Mammary epithelial cell (primary cell): Measurements from ENCODE around the gene PANK1.

Experiments used
- EZH2 ChIP-seq: IDR thresholded peaks from 2 replicates; pipeline ENCODE4 v1.6.1; 2012; ENCODE audit warnings: low read length, inconsistent platforms, borderline replicate concordance
- TF ChIP-seq, protein P1 (sequence below), 2 donors: IDR thresholded peaks in 1 of 2; conservative IDR thresholded peaks in 1 of 2; 2 replicates each; pipeline ENCODE4 v1.5.1; 2011 to 2012; ENCODE audit warnings: inconsistent platforms in 2 of 2, low read length in 2 of 2, mild to moderate bottlenecking in 2 of 2, control low read depth in 1 of 2, low read depth in 1 of 2; ENCODE audit not compliant: insufficient read depth in 1 of 2; ENCODE audit errors: extremely low read depth in 1 of 2

DNA sequence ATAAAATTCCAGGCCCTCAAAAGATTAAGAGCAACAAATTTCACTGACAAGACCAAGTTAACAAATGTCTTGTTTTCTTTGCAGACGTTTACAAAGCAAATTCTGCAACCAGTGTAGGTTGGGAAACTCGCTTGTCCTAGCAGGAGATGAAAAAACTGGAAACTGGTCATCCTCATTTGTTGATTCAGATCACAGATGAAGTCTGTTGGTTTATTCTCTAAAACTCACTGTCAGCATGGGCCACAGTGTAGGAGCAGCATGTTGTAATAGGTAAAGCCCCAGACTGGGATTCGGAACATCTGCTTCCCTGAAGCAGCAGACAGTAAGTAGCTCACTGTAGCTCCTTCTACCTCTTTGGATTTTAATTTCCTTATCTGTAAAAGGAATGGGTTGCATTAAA, 31.5 kb downstream of the PANK1 start:
- TF ChIP-seq, protein P1, sequence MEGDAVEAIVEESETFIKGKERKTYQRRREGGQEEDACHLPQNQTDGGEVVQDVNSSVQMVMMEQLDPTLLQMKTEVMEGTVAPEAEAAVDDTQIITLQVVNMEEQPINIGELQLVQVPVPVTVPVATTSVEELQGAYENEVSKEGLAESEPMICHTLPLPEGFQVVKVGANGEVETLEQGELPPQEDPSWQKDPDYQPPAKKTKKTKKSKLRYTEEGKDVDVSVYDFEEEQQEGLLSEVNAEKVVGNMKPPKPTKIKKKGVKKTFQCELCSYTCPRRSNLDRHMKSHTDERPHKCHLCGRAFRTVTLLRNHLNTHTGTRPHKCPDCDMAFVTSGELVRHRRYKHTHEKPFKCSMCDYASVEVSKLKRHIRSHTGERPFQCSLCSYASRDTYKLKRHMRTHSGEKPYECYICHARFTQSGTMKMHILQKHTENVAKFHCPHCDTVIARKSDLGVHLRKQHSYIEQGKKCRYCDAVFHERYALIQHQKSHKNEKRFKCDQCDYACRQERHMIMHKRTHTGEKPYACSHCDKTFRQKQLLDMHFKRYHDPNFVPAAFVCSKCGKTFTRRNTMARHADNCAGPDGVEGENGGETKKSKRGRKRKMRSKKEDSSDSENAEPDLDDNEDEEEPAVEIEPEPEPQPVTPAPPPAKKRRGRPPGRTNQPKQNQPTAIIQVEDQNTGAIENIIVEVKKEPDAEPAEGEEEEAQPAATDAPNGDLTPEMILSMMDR (conservative IDR thresholded peaks at IDR 0.05 in 1 of 2, IDR thresholded peaks at IDR 0.05 in 1 of 2; ENCODE audit: extremely low read depth in 1 of 2, insufficient read depth in 1 of 2, low read depth in 1 of 2, low read length in 2 of 2): no peak
- TF ChIP-seq EZH2: no peak
